ENCODE data around the gene PGGHG. TPM values are rescaled to one million over a fixed set of nuclear protein-coding genes. Genes with fewer than 3 reads are reported as not detected.

PGGHG gene
- polyA plus RNA-seq, 1 experiment, result 4.0 TPM

GRCh38 chr11:291281-292210 is 2.6 kb downstream of the PGGHG start:
- no peak for DNase-seq (ENCODE audit: low read depth, low spot score)
- POLR2A ChIA-PET, result interaction anchor here (0.5 kb wide), 1 partner anchor 47 kb away, joined by 7 read pairs; no protein-coding TSS in a partner anchor

DNA sequence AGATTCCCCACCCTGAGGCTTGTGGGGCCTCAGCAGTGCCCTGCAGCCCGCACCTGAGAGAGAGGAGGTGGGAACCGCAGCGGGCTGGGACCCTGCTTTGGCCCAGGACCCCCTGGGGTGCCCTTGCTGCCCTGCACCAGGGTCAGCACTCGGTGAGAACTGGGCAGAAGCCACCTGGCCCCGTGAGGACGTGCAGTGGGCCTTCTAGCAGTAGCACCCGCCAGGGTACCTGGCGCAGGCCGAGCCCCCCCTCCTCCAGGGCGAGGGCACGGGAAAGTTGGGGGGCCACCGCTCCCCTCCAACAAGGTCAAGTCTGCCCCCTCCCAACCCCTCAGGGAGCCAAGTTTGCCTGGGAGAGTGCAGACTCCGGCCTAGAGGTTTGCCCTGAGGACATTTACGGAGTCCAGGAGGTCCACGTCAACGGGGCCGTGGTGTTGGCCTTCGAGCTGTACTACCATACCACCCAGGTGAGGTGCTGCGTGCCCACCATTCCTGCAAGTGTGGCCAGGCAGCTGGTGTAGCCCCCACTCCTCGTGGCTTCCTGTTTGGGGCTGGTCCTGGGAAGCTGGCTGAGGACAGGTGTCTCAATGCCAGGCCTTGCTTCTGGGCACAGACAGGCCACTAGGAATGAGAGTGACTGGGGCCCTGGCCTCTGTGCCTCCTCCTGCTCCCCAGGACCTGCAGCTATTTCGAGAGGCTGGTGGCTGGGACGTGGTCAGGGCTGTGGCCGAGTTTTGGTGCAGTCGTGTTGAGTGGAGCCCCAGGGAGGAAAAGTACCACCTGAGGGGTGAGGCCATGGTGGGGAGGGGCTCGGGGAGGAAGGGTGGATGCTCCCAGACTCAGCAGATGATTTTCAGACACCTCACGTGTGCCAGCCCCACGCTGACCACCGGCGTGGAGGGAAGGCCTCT is 3.5 kb downstream of the PGGHG start:
- CTCF ChIA-PET, result no interaction called here
- POLR2A ChIA-PET, result no interaction called here

More at GRCh38 chr11:291281-292210, 2.6 kb downstream of the PGGHG start:
- Histone ChIP-seq H3K4me3 (ENCODE audit: low read depth, low read length) (no peak overlapping the region), H3K27ac (ENCODE audit: low read depth, low read length) (no peak overlapping the region), H3K9me3 (ENCODE audit: control insufficient read depth, insufficient read depth, low read length) (no peaks in the 10 kb centered on the region; the same call in 1 of the 2 replicates), H3K27me3 (ENCODE audit: control insufficient read depth, insufficient read depth, low read length) (peaks cover 15% of the 10 kb centered on the region)
- CTCF ChIA-PET, result no interaction called here
- no peak for TF ChIP-seq CTCF (IDR thresholded peaks at IDR 0.05; ENCODE audit: low read depth, low read length)

DNA sequence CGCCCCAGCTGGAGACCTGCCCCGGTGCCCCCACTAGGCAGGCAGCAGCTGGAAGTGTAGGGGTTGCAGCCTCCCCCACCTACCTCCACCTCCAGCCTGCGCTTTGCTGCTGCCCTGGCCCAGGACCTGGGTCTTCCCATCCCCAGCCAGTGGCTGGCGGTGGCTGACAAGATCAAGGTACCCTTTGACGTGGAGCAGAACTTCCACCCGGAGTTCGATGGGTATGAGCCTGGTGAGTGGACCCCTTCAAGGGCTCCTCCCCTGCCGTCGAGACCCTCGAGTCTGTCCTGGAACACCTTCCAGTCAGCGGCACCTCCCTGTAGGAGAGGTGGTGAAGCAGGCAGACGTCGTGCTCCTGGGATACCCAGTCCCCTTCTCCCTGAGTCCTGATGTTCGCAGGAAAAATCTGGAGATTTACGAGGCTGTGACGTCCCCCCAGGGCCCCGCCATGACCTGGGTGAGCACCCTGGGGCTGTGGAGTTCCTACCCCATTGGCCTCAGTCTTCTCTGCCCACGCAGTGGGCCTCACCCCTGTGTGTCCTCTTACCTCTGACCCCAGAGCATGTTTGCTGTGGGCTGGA is 4.4 kb downstream of the PGGHG start:
- ChIA-PET CTCF (no interaction called here), POLR2A (no interaction called here)
- no peak for TF ChIP-seq CTCF (IDR thresholded peaks at IDR 0.05; ENCODE audit: low read depth, low read length)
- H3K4me3 ChIP-seq (ENCODE audit: low read depth, low read length), result no peak overlapping the region
- peaks cover under 1% of the 10 kb centered on the region for H3K27me3 ChIP-seq (ENCODE audit: control insufficient read depth, insufficient read depth, low read length)
- no peak overlapping the region for H3K27ac ChIP-seq (ENCODE audit: low read depth, low read length)
- H3K9me3 ChIP-seq (ENCODE audit: control insufficient read depth, insufficient read depth, low read length), result no peaks in the 10 kb centered on the region; the same call in 1 of the 2 replicates
- DNase-seq (ENCODE audit: low read depth, low spot score), result no peak

More for the DNA sequence above, 3.5 kb downstream of the PGGHG start:
- Histone ChIP-seq H3K4me3 (ENCODE audit: low read depth, low read length) (no peak overlapping the region), H3K27me3 (ENCODE audit: control insufficient read depth, insufficient read depth, low read length) (peaks cover 10% of the 10 kb centered on the region), H3K9me3 (ENCODE audit: control insufficient read depth, insufficient read depth, low read length) (no peaks in the 10 kb centered on the region; the same call in 1 of the 2 replicates), H3K27ac (ENCODE audit: low read depth, low read length) (no peak overlapping the region)
- no peak for TF ChIP-seq CTCF (IDR thresholded peaks at IDR 0.05; ENCODE audit: low read depth, low read length)
- DNase-seq (ENCODE audit: low read depth, low spot score), result no peak

- TF ChIP-seq CTCF (IDR thresholded peaks at IDR 0.05; ENCODE audit: low read depth, low read length), result no peak
- ChIA-PET POLR2A (no interaction called here), CTCF (interaction anchor here (1.1 to 1.2 kb wide), 2 partner anchors 11 to 12 kb away, joined by 3 read pairs; no protein-coding TSS in a partner anchor)
- H3K4me3 ChIP-seq (ENCODE audit: low read depth, low read length), result no peak overlapping the region
- H3K27ac ChIP-seq (ENCODE audit: low read depth, low read length), result no peak overlapping the region
- H3K9me3 ChIP-seq (ENCODE audit: control insufficient read depth, insufficient read depth, low read length), result no peaks in the 10 kb centered on the region; the same call in 1 of the 2 replicates
- H3K27me3 ChIP-seq (ENCODE audit: control insufficient read depth, insufficient read depth, low read length), result no peaks in the 10 kb centered on the region
- no peak for DNase-seq (ENCODE audit: low read depth, low spot score)
These were observed 5.1 kb downstream of the PGGHG start for GRCh38 chr11:293852-294661.

All from AG04450 (cell line).